ENCODE results near the gene SCYL1.

Gene SCYL1

GRCh38 chr11:65497141-65498041, 27.5 kb upstream of the SCYL1 start:
- peak overlapping the region; percentile 98 for H3K27ac ChIP-seq
- no peak for TF ChIP-seq ZFX (IDR thresholded peaks at IDR 0.05; ENCODE audit: borderline replicate concordance)
- TF ChIP-seq CTCF (IDR thresholded peaks at IDR 0.05): no peak

DNA sequence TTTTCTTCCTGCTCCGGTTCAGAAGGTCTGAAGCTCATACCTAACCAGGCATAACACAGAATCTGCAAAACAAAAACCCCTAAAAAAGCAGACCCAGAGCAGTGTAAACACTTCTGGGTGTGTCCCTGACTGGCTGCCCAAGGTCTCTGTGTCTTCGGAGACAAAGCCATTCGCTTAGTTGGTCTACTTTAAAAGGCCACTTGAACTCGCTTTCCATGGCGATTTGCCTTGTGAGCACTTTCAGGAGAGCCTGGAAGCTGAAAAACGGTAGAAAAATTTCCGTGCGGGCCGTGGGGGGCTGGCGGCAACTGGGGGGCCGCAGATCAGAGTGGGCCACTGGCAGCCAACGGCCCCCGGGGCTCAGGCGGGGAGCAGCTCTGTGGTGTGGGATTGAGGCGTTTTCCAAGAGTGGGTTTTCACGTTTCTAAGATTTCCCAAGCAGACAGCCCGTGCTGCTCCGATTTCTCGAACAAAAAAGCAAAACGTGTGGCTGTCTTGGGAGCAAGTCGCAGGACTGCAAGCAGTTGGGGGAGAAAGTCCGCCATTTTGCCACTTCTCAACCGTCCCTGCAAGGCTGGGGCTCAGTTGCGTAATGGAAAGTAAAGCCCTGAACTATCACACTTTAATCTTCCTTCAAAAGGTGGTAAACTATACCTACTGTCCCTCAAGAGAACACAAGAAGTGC, 26.7 kb upstream of the SCYL1 start:
- TF ChIP-seq CTCF (IDR thresholded peaks at IDR 0.05) (no peak), ZFX (IDR thresholded peaks at IDR 0.05; ENCODE audit: borderline replicate concordance) (no peak)
- H3K27ac ChIP-seq: peak overlapping the region; percentile 98

DNA sequence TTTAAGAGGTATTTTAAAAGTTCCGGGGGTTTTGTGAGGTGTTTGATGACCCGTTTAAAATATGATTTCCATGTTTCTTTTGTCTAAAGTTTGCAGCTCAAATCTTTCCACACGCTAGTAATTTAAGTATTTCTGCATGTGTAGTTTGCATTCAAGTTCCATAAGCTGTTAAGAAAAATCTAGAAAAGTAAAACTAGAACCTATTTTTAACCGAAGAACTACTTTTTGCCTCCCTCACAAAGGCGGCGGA, 26.2 kb upstream of the SCYL1 start:
- H3K27ac ChIP-seq: peak overlapping the region; percentile 98
- TF ChIP-seq ZFX (IDR thresholded peaks at IDR 0.05; ENCODE audit: borderline replicate concordance): no peak
- no peak for TF ChIP-seq CTCF (IDR thresholded peaks at IDR 0.05)

DNA sequence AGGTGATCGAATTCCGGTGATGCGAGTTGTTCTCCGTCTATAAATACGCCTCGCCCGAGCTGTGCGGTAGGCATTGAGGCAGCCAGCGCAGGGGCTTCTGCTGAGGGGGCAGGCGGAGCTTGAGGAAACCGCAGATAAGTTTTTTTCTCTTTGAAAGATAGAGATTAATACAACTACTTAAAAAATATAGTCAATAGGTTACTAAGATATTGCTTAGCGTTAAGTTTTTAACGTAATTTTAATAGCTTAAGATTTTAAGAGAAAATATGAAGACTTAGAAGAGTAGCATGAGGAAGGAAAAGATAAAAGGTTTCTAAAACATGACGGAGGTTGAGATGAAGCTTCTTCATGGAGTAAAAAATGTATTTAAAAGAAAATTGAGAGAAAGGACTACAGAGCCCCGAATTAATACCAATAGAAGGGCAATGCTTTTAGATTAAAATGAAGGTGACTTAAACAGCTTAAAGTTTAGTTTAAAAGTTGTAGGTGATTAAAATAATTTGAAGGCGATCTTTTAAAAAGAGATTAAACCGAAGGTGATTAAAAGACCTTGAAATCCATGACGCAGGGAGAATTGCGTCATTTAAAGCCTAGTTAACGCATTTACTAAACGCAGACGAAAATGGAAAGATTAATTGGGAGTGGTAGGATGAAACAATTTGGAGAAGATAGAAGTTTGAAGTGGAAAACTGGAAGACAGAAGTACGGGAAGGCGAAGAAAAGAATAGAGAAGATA, 25.7 kb upstream of the SCYL1 start, which contains the start of gene MALAT1:
Gene MALAT1, plus strand, starts transcription at position 69 of the 736 bp plus-strand sequence.
- H3K27ac ChIP-seq: peak within 1 kb of the TSS; percentile 98
- TF ChIP-seq CTCF (IDR thresholded peaks at IDR 0.05) (no peak), ZFX (IDR thresholded peaks at IDR 0.05; ENCODE audit: borderline replicate concordance) (no peak)

- TF ChIP-seq CTCF (IDR thresholded peaks at IDR 0.05) (no peak), ZFX (IDR thresholded peaks at IDR 0.05; ENCODE audit: borderline replicate concordance) (no peak)
- H3K27ac ChIP-seq: peak overlapping the region; percentile 98
Measured at GRCh38 chr11:65499713-65500386, 25.0 kb upstream of the SCYL1 start.

GRCh38 chr11:65500387-65501185, 24.3 kb upstream of the SCYL1 start:
- TF ChIP-seq ZFX (IDR thresholded peaks at IDR 0.05; ENCODE audit: borderline replicate concordance): no peak
- TF ChIP-seq CTCF (IDR thresholded peaks at IDR 0.05): no peak
- peak overlapping the region; percentile 98 for H3K27ac ChIP-seq

Data from 22Rv1 (cell line).